ENCODE results near the gene NMRK1. TPM values are rescaled to one million over a fixed set of nuclear protein-coding genes. Genes with fewer than 3 reads are reported as not detected.

Gene NMRK1
- total RNA-seq, 1 donor from 2014 or later = 33.7 TPM

Other genes with a start within 250 kb of the NMRK1 start
- gene TRPM6, start 200.2 kb downstream of the NMRK1 start, total RNA-seq = 1.3 TPM
- 3.3 TPM for gene C9orf40, start 135.2 kb downstream of the NMRK1 start, total RNA-seq
- gene CARNMT1, start 59.9 kb downstream of the NMRK1 start, total RNA-seq = 14.6 TPM
- 69.7 TPM for gene OSTF1, start 359 bp upstream of the NMRK1 start, total RNA-seq